Measurements from ENCODE around the gene HOXB9. TPM values are rescaled to one million over a fixed set of nuclear protein-coding genes. Genes with fewer than 3 reads are reported as not detected.

HOXB9 gene
- total RNA-seq, 2 donors from 2014 or later = not detected

GRCh38 chr17:48624118-48624517 is 2.0 kb downstream of the HOXB9 start:
- no peak for TF ChIP-seq CTCF (conservative IDR thresholded peaks at IDR 0.05)
- H3K9me3 Mint-ChIP-seq = no peaks in the 10 kb centered on the region
- DNase-seq = no peak
- peaks cover 99% of the 10 kb centered on the region for H3K27me3 Mint-ChIP-seq (ENCODE audit: insufficient read depth)
- 22 to 40% methylated on average over 1 to 5 of the region's 5 CpGs for WGBS, 2 experiments (ENCODE audit: insufficient coverage in 1 of 2, insufficient read length in 1 of 2)
- Histone ChIP-seq H3K4me3 (ENCODE audit: low read length) (no peak overlapping the region), H3K4me1 (ENCODE audit: control insufficient read depth, insufficient read depth, low read length) (no peaks in the 10 kb centered on the region), H3K9me3 (ENCODE audit: control insufficient read depth, low read length) (peaks cover 8% of the 10 kb centered on the region), H3K9ac (ENCODE audit: extremely low read depth, low read length, poor library complexity, severe bottlenecking) (no peak overlapping the region), H3K27me3 (ENCODE audit: control insufficient read depth, insufficient read depth, low read length, poor library complexity, severe bottlenecking) (peaks cover 100% of the 10 kb centered on the region), H3K27ac (ENCODE audit: low read depth, low read length) (no peak overlapping the region), H3K36me3 (ENCODE audit: control insufficient read depth, insufficient read depth, low read length) (no peaks in the 10 kb centered on the region)
- H3K27ac Mint-ChIP-seq = no peak overlapping the region
- no peaks in the 10 kb centered on the region for H3K36me3 Mint-ChIP-seq (ENCODE audit: low read depth)
- H3K4me3 Mint-ChIP-seq = no peak overlapping the region
- peaks cover 3% of the 10 kb centered on the region for H3K4me1 Mint-ChIP-seq

- Mint-ChIP-seq H3K4me3 (no peak overlapping the region), H3K36me3 (ENCODE audit: low read depth) (no peaks in the 10 kb centered on the region), H3K27ac (no peak overlapping the region), H3K9me3 (no peaks in the 10 kb centered on the region), H3K4me1 (peaks cover 4% of the 10 kb centered on the region), H3K27me3 (ENCODE audit: insufficient read depth) (peaks cover 99% of the 10 kb centered on the region)
- DNase-seq = no peak
- Histone ChIP-seq H3K9ac (ENCODE audit: extremely low read depth, low read length, poor library complexity, severe bottlenecking) (no peak overlapping the region), H3K4me3 (ENCODE audit: low read length) (no peak overlapping the region), H3K4me1 (ENCODE audit: control insufficient read depth, insufficient read depth, low read length) (peaks cover 2% of the 10 kb centered on the region), H3K36me3 (ENCODE audit: control insufficient read depth, insufficient read depth, low read length) (no peaks in the 10 kb centered on the region), H3K27ac (ENCODE audit: low read depth, low read length) (no peak overlapping the region), H3K9me3 (ENCODE audit: control insufficient read depth, low read length) (peaks cover 8% of the 10 kb centered on the region), H3K27me3 (ENCODE audit: control insufficient read depth, insufficient read depth, low read length, poor library complexity, severe bottlenecking) (peaks cover 100% of the 10 kb centered on the region)
- 0 to 13% methylated on average over 1 to 4 of the region's 4 CpGs for WGBS, 2 experiments (ENCODE audit: insufficient coverage in 1 of 2, insufficient read length in 1 of 2)
- no peak for TF ChIP-seq CTCF (conservative IDR thresholded peaks at IDR 0.05)
Observed at GRCh38 chr17:48623583-48623982, 2.6 kb downstream of the HOXB9 start.

- H3K9me3 ChIP-seq (ENCODE audit: control insufficient read depth, low read length) = peaks cover 8% of the 10 kb centered on the region
- Mint-ChIP-seq H3K4me3 (no peak overlapping the region), H3K27me3 (ENCODE audit: insufficient read depth) (peaks cover 99% of the 10 kb centered on the region), H3K4me1 (peaks cover 4% of the 10 kb centered on the region), H3K36me3 (ENCODE audit: low read depth) (no peaks in the 10 kb centered on the region), H3K27ac (no peak overlapping the region), H3K9me3 (no peaks in the 10 kb centered on the region)
- no peak overlapping the region for H3K27ac ChIP-seq (ENCODE audit: low read depth, low read length)
- DNase-seq = no peak
- H3K4me3 ChIP-seq (ENCODE audit: low read length) = no peak overlapping the region
- peaks cover 100% of the 10 kb centered on the region for H3K27me3 ChIP-seq (ENCODE audit: control insufficient read depth, insufficient read depth, low read length, poor library complexity, severe bottlenecking)
- no peak for TF ChIP-seq CTCF (conservative IDR thresholded peaks at IDR 0.05)
- no peaks in the 10 kb centered on the region for H3K36me3 ChIP-seq (ENCODE audit: control insufficient read depth, insufficient read depth, low read length)
- 13 to 15% methylated on average over 9 to 11 of the region's 11 CpGs for WGBS, 2 experiments (ENCODE audit: insufficient coverage in 1 of 2, insufficient read length in 1 of 2)
- H3K4me1 ChIP-seq (ENCODE audit: control insufficient read depth, insufficient read depth, low read length) = peaks cover 2% of the 10 kb centered on the region
- no peak overlapping the region for H3K9ac ChIP-seq (ENCODE audit: extremely low read depth, low read length, poor library complexity, severe bottlenecking)
Observed at GRCh38 chr17:48622857-48623256, 3.3 kb downstream of the HOXB9 start.

All from endodermal cell (in vitro differentiated cells).